Tibial nerve (tissue), 4 donors: ENCODE results near the gene ST3GAL4. TPM values are rescaled to one million over a fixed set of nuclear protein-coding genes. Genes with fewer than 3 reads are reported as not detected.

Experiments
- DNase-seq, 2 donors: peaks; one replicate each; pipeline ENCODE4 v3.0.0-alpha.2; 2019; ENCODE audit warnings: low spot score in 2 of 2
- H3K27ac ChIP-seq, 4 donors: fragments of 200-600 bp; sonication (generic) in 3 of 4; one replicate each; pipeline ENCODE4 v1.5.1; 2017 to 2019; ENCODE audit warnings: mild to moderate bottlenecking in 1 of 4
- H3K27me3 ChIP-seq, 2 donors: fragments of 200-600 bp; sonication (generic) in 1 of 2; one replicate each; pipeline versions ENCODE4 v1.5.1 to v1.6.0; 2017 to 2019
- H3K36me3 ChIP-seq, 3 donors: fragments of 200-600 bp; sonication (generic); one replicate each; pipeline ENCODE4 v1.5.1; 2018 to 2019
- H3K4me1 ChIP-seq, 4 donors: fragments of 200-600 bp; sonication (generic) in 3 of 4; one replicate each; pipeline ENCODE4 v1.5.1; 2017 to 2019
- H3K4me3 ChIP-seq, 4 donors: fragments of 200-600 bp; sonication (generic) in 3 of 4; one replicate each; pipeline ENCODE4 v1.5.1; 2017 to 2019; ENCODE audit warnings: mild to moderate bottlenecking in 1 of 4, moderate library complexity in 1 of 4
- H3K9me3 ChIP-seq, 4 donors: fragments of 200-600 bp; sonication (generic) in 3 of 4; one replicate each; pipeline ENCODE4 v1.5.1; 2017 to 2019
- CTCF ChIP-seq, 5 experiments: fragments of 200-600 bp in 3 of 5; fragments of 450-650 bp in 2 of 5; sonication (generic) in 3 of 5; IDR thresholded peaks; one replicate each; pipeline ENCODE4 v1.5.1; 2016 to 2019; ENCODE audit warnings: antibody characterized with exemption in 5 of 5, mild to moderate bottlenecking in 3 of 5, moderate library complexity in 2 of 5
- EP300 ChIP-seq, 2 donors: sonication (generic); formaldehyde crosslinking; IDR thresholded peaks; one replicate each; pipeline ENCODE4 v1.6.1; 2017; ENCODE audit warnings: antibody characterized with exemption in 2 of 2, mild to moderate bottlenecking in 1 of 2
- POLR2A ChIP-seq, 2 donors: fragments of 450-650 bp; IDR thresholded peaks; one replicate each; pipeline ENCODE4 v1.6.1; 2017; ENCODE audit warnings: antibody characterized with exemption in 2 of 2, mild to moderate bottlenecking in 2 of 2, moderate library complexity in 2 of 2
- whole genome bisulfite sequencing, 2 donors: methylation state at CpG; one replicate each; pipeline ENCODE4 v1.1.5; 2018; 5-methylcytosine and 5-hydroxymethylcytosine counted together
- total RNA-seq, 4 donors: library from RNA; depleted of rRNA; stranded (reverse); fragments of >200 nt; gene quantifications; one replicate each; pipeline ENCODE4 v1.1.0, GENCODE V29; 2016

ST3GAL4 gene
- total RNA-seq, 4 donors from 2014 or later: 68.1 to 162 (median 122) TPM

- TF ChIP-seq POLR2A (IDR thresholded peaks at IDR 0.05): no peak
- Histone ChIP-seq H3K9me3 (no peaks in the 10 kb centered on the region), H3K27ac (peak overlapping the region; percentile 64 to 96 (median 79)), H3K4me1 (peaks cover 0 to 34% (median 21%) of the 10 kb centered on the region in 4 donors), H3K4me3 (no peak overlapping the region), H3K36me3 (peaks cover 0 to 11% (median 0%) of the 10 kb centered on the region in 3 donors), H3K27me3 (no peaks in the 10 kb centered on the region)
- WGBS, 2 donors: 66 to 71% methylated on average over 5 of the region's 5 CpGs
- no peak for DNase-seq
These were observed 36.1 kb upstream of the ST3GAL4 start for GRCh38 chr11:126319374-126319740.

GRCh38 chr11:126322996-126323395, 32.5 kb upstream of the ST3GAL4 start:
- H3K36me3 ChIP-seq: peaks cover 0 to 7% (median 0%) of the 10 kb centered on the region in 3 donors
- H3K4me3 ChIP-seq: no peak overlapping the region
- WGBS, 2 donors: 94 to 97% methylated on average over 3 of the region's 3 CpGs
- TF ChIP-seq EP300 (IDR thresholded peaks at IDR 0.05) (no peak), POLR2A (IDR thresholded peaks at IDR 0.05) (no peak), CTCF (IDR thresholded peaks at IDR 0.05) (no peak)
- DNase-seq: no peak
- no peak overlapping the region for H3K27ac ChIP-seq
- peaks cover 0 to 31% (median 14%) of the 10 kb centered on the region in 4 donors for H3K4me1 ChIP-seq
- H3K9me3 ChIP-seq: no peaks in the 10 kb centered on the region
- no peaks in the 10 kb centered on the region for H3K27me3 ChIP-seq

- H3K27ac ChIP-seq: peak overlapping the region in 1 of 4 donors; percentile 66
- DNase-seq: no peak
- WGBS, 2 donors: 79 to 84% methylated on average over 17 of the region's 17 CpGs
- H3K27me3 ChIP-seq: no peaks in the 10 kb centered on the region
- H3K9me3 ChIP-seq: no peaks in the 10 kb centered on the region
- peaks cover 0 to 22% (median 0%) of the 10 kb centered on the region in 3 donors for H3K36me3 ChIP-seq
- no peak for TF ChIP-seq EP300 (IDR thresholded peaks at IDR 0.05)
- no peak for TF ChIP-seq CTCF (IDR thresholded peaks at IDR 0.05)
- no peak for TF ChIP-seq POLR2A (IDR thresholded peaks at IDR 0.05)
- H3K4me1 ChIP-seq: peaks cover 0 to 46% (median 9%) of the 10 kb centered on the region in 4 donors
- no peak overlapping the region for H3K4me3 ChIP-seq
These were observed 28.0 kb upstream of the ST3GAL4 start for GRCh38 chr11:126327281-126328000.

GRCh38 chr11:126328001-126328390, 27.5 kb upstream of the ST3GAL4 start:
- no peaks in the 10 kb centered on the region for H3K9me3 ChIP-seq
- 54 to 59% methylated on average over 20 of the region's 20 CpGs for WGBS, 2 donors
- no peak for DNase-seq

GRCh38 chr11:126328444-126328843, 27.0 kb upstream of the ST3GAL4 start:
- WGBS, 2 donors: 30 to 66% methylated on average over 8 to 10 of the region's 12 CpGs
- Histone ChIP-seq H3K4me3 (no peak overlapping the region), H3K4me1 (peaks cover 0 to 48% (median 9%) of the 10 kb centered on the region in 4 donors), H3K27ac (peak overlapping the region in 2 of 4 donors; percentile 52 to 66), H3K36me3 (peaks cover 0 to 25% (median 0%) of the 10 kb centered on the region in 3 donors), H3K27me3 (no peaks in the 10 kb centered on the region), H3K9me3 (no peaks in the 10 kb centered on the region)
- no peak for DNase-seq
- TF ChIP-seq POLR2A (IDR thresholded peaks at IDR 0.05): no peak
- no peak for TF ChIP-seq CTCF (IDR thresholded peaks at IDR 0.05)
- TF ChIP-seq EP300 (IDR thresholded peaks at IDR 0.05): no peak

More at GRCh38 chr11:126328001-126328390, 27.5 kb upstream of the ST3GAL4 start:
- Histone ChIP-seq H3K36me3 (peaks cover 0 to 25% (median 0%) of the 10 kb centered on the region in 3 donors), H3K4me1 (peaks cover 0 to 48% (median 9%) of the 10 kb centered on the region in 4 donors), H3K4me3 (no peak overlapping the region), H3K27ac (peak overlapping the region in 2 of 4 donors; percentile 52 to 66), H3K27me3 (no peaks in the 10 kb centered on the region)
- TF ChIP-seq POLR2A (IDR thresholded peaks at IDR 0.05) (no peak), CTCF (IDR thresholded peaks at IDR 0.05) (no peak), EP300 (IDR thresholded peaks at IDR 0.05) (no peak)
